ENCODE data around the gene MEAK7. TPM values are rescaled to one million over a fixed set of nuclear protein-coding genes. Genes with fewer than 3 reads are reported as not detected.

Gene MEAK7
- polyA plus RNA-seq, 3 donors: 2.5 to 5.0 (median 4.7) TPM

DNA sequence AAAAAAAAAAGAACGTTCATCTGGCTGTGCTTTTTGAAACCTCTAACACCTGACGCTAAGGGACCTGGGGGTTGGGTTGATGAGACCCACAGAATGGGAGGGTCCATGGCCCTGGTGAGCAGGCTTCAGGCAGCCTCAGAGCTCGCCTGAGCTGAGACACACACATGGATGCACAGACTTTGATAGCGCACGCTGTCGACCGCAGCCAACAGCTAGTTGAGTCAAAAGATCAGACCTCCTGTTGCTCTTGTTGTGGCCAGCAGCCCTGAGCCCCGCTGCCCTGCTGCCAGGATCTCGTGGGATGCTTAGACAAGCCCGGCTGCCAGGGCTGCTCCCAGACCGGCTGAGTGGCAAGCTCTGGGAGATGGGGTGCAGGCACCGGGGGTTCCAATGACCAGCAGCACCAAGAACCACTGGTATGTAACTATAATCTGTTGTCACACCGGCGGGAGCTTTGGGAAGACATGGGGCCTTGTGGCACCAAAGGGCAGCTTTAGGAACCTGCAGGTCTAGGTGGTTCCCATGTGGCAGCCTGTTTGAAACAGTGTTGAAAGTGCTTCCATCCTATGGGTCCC lies 20.0 kb upstream of the MEAK7 start:
- Histone ChIP-seq H2AFZ (ENCODE audit: insufficient read depth, low read depth, low read length, poor library complexity, severe bottlenecking) (no peak overlapping the region), H3K4me1 (ENCODE audit: control insufficient read depth in 1 of 2, insufficient read depth in 2 of 2, low read length in 2 of 2) (peaks cover 27 to 31% of the 10 kb centered on the region in 2 donors), H3K79me2 (ENCODE audit: insufficient read depth, low read length) (no peaks in the 10 kb centered on the region), H3K4me2 (replicated peaks; ENCODE audit: extremely low read depth, low read length, poor library complexity, severe bottlenecking) (no peak overlapping the region), H3K4me3 (replicated peaks in 1 of 3; ENCODE audit: low read depth in 2 of 3, low read length in 3 of 3) (no peak overlapping the region), H3K27ac (ENCODE audit: low read depth in 1 of 2, low read length in 2 of 2) (no peak overlapping the region), H3K9ac (ENCODE audit: insufficient read depth, low read length, poor library complexity, severe bottlenecking) (no peak overlapping the region), H3K27me3 (ENCODE audit: control insufficient read depth in 2 of 2, insufficient read depth in 2 of 2, low read length in 2 of 2) (no peaks in the 10 kb centered on the region), H4K20me1 (ENCODE audit: insufficient read depth, low read length) (peaks cover 4% of the 10 kb centered on the region), H3K9me3 (replicated peaks in 1 of 2; ENCODE audit: control insufficient read depth in 1 of 2, insufficient read depth in 1 of 2, low read length in 2 of 2) (peaks cover 0 to 1% of the 10 kb centered on the region in 2 donors), H3K36me3 (replicated peaks in 1 of 2; ENCODE audit: control insufficient read depth in 1 of 2, insufficient read depth in 2 of 2, low read length in 2 of 2) (no peaks in the 10 kb centered on the region)
- H3K4me3 Mint-ChIP-seq: no peak overlapping the region
- intact Hi-C loops (cut with micrococcal nuclease): loop anchor here in 1 of 2 donors (5.0 kb wide), 1 partner anchor 38 kb away; no protein-coding TSS in a partner anchor
- TF ChIP-seq, protein P1, sequence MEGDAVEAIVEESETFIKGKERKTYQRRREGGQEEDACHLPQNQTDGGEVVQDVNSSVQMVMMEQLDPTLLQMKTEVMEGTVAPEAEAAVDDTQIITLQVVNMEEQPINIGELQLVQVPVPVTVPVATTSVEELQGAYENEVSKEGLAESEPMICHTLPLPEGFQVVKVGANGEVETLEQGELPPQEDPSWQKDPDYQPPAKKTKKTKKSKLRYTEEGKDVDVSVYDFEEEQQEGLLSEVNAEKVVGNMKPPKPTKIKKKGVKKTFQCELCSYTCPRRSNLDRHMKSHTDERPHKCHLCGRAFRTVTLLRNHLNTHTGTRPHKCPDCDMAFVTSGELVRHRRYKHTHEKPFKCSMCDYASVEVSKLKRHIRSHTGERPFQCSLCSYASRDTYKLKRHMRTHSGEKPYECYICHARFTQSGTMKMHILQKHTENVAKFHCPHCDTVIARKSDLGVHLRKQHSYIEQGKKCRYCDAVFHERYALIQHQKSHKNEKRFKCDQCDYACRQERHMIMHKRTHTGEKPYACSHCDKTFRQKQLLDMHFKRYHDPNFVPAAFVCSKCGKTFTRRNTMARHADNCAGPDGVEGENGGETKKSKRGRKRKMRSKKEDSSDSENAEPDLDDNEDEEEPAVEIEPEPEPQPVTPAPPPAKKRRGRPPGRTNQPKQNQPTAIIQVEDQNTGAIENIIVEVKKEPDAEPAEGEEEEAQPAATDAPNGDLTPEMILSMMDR (IDR thresholded peaks at IDR 0.05): no peak
- no peak overlapping the region for H3K27ac Mint-ChIP-seq
- WGBS (ENCODE audit: insufficient coverage): 89% methylated on average over 12 of the region's 14 CpGs
- H3K4me1 Mint-ChIP-seq: peaks cover 29% of the 10 kb centered on the region
- H3K9me3 Mint-ChIP-seq: peaks cover 3 to 7% (median 5%) of the 10 kb centered on the region in 7 donors
- peaks cover 2 to 5% of the 10 kb centered on the region in 2 donors for H3K36me3 Mint-ChIP-seq
- H3K27me3 Mint-ChIP-seq (ENCODE audit: low read depth in 3 of 3): peaks cover 8 to 10% (median 9%) of the 10 kb centered on the region in 3 donors
- DNase-seq: no peak

DNA sequence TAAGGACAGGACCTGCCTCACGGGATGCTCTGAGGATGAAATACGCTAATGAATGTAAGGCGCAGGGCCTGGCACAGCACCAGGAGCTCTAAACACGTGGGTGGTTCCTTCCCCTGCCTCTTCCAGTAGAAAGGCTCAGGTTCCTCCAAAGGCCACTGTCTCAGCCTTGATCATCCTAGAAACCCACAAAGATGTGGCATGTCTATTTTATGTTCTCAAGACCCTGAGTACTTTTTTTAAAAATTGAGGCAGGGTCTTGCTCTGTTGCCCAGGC lies 17.0 kb upstream of the MEAK7 start:
- Histone ChIP-seq H3K27ac (ENCODE audit: low read depth in 1 of 2, low read length in 2 of 2) (no peak overlapping the region), H3K27me3 (ENCODE audit: control insufficient read depth in 2 of 2, insufficient read depth in 2 of 2, low read length in 2 of 2) (no peaks in the 10 kb centered on the region), H3K4me1 (ENCODE audit: control insufficient read depth in 1 of 2, insufficient read depth in 2 of 2, low read length in 2 of 2) (peaks cover 1 to 3% of the 10 kb centered on the region in 2 donors), H2AFZ (ENCODE audit: insufficient read depth, low read depth, low read length, poor library complexity, severe bottlenecking) (no peak overlapping the region), H4K20me1 (ENCODE audit: insufficient read depth, low read length) (no peaks in the 10 kb centered on the region), H3K36me3 (replicated peaks in 1 of 2; ENCODE audit: control insufficient read depth in 1 of 2, insufficient read depth in 2 of 2, low read length in 2 of 2) (no peaks in the 10 kb centered on the region), H3K9me3 (replicated peaks in 1 of 2; ENCODE audit: control insufficient read depth in 1 of 2, insufficient read depth in 1 of 2, low read length in 2 of 2) (no peaks in the 10 kb centered on the region), H3K79me2 (ENCODE audit: insufficient read depth, low read length) (no peaks in the 10 kb centered on the region), H3K4me2 (replicated peaks; ENCODE audit: extremely low read depth, low read length, poor library complexity, severe bottlenecking) (no peak overlapping the region), H3K4me3 (replicated peaks in 1 of 3; ENCODE audit: low read depth in 2 of 3, low read length in 3 of 3) (no peak overlapping the region), H3K9ac (ENCODE audit: insufficient read depth, low read length, poor library complexity, severe bottlenecking) (no peak overlapping the region)
- 77% methylated on average over 4 of the region's 4 CpGs for WGBS (ENCODE audit: insufficient coverage)
- Mint-ChIP-seq H3K4me1 (peaks cover under 1% of the 10 kb centered on the region), H3K27ac (no peak overlapping the region), H3K36me3 (peaks cover under 1 to 2% of the 10 kb centered on the region in 2 donors), H3K27me3 (ENCODE audit: low read depth in 3 of 3) (peaks cover 7 to 14% (median 10%) of the 10 kb centered on the region in 3 donors), H3K4me3 (no peak overlapping the region), H3K9me3 (peaks cover 0 to 3% (median 0%) of the 10 kb centered on the region in 7 donors)
- no peak for DNase-seq
- TF ChIP-seq, protein P1 (IDR thresholded peaks at IDR 0.05): no peak
- intact Hi-C loops (cut with micrococcal nuclease): loop anchor here in 1 of 2 donors (5.0 kb wide), 1 partner anchor 41 kb away; no protein-coding TSS in a partner anchor
